GM18951 (cell line): Measurements from ENCODE around the gene KLF12.

Source experiments
- POLR2A ChIP-seq: IDR thresholded peaks from 4 replicates; pipeline ENCODE4 v1.6.1; 2011; ENCODE audit warnings: mild to moderate bottlenecking; ENCODE audit not compliant: insufficient read length, insufficient read depth; ENCODE audit errors: extremely low read depth
- in situ Hi-C: fragments of 300-500 bp; cut with MboI; formaldehyde crosslinking; loops from one replicate; pipeline ENCODE4 v1.12.0; 2022; ENCODE audit warnings: low sequenced_read_pairs, mixed read lengths, inconsistent platforms; ENCODE audit not compliant: unreplicated experiment

KLF12 gene

DNA sequence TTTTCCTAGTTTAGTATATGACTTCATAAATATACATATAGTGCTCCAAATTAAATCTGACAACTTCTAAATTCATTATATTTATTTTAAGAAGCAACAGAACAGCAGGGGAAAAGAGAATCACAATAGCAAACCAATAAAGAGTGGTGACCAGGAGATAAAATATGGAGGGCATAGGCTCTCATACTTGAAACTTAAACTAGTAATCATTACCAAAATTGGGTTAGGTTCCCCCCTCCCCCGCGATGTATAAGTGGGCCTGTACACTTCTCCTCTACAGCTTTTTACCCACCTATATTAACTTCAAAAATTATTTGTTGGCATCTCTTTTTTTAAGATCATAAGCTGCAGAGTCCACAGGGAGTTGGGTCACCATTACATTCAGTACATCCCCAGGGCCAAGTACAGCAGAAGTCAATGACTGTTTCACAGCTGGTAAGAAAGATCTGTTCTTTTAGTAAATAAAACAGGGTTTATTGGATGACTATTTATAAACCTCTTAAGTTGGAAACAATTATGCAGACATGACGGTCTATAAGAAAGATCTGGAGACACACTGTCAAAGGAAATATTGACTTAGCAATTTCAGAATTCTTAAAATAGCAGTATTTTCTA, 29.4 kb downstream of the KLF12 start:
- TF ChIP-seq POLR2A = no peak
- in situ Hi-C loops = no loop called here

DNA sequence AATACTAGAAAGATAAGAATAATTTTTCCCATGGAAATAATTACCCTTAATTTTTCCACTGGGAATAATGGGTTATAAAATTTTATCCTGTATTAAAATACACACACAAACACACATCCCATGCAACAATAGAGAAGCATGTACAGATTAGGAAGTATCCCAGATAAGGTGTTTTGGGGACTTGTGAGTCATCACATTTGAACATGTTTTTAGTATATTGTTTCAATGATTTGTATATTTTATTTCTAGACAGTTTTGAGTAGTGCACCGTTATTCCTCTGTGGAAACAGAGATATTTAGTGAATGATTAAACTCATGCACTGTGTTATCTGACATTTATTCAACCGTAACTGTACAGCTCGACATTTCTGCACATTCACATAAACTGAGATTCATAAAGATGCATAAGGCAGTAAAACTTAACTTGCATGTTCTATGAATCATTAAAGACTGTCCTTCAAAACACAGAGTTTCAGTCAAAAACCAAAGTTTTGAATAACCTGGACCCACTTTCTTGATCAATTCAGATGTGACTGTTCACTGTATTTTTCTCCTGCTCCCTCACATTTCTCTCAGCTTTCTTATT, 30.1 kb downstream of the KLF12 start:
- TF ChIP-seq POLR2A = no peak
- in situ Hi-C loops = no loop called here

DNA sequence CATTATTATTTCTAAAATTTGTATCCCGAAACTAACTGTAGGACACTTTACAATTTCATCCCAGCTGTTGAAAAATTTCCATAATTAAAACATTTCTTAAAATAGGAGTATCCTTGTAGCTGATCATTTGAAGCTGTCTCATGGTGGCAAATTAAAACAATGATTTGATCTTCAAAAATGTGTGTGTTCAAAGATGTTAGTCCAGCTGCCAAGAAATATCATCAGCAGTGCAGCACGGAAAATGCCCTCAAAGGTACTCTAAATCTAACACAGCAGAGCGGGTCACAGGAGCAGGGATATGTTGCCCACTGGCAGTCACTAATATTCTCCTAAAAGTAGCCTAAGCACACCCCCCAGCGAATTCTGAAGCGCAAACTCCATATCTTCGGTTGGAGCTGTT, 31.0 kb downstream of the KLF12 start:
- in situ Hi-C loops = no loop called here
- TF ChIP-seq POLR2A = no peak

DNA sequence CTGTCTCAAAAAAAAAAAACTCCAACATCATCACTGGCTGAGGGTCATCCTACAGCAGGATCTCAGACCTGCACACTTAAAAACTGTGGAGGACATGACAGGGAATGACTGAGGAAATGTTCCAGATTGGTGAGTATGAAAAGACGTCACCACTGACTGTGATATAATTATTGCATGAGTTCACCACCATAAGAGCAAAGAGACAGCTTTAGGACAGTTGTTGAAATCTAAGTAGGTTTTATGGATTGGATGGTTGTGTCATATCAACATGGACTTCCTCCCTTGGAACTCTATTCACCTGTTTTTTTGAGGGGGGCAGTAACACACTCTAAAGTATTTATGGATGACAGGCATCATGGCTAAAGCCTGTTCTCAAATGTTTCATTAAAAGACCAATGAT, 31.5 kb downstream of the KLF12 start:
- in situ Hi-C loops = no loop called here
- TF ChIP-seq POLR2A = no peak

- in situ Hi-C loops = no loop called here
- TF ChIP-seq POLR2A = no peak
Measured at GRCh38 chr13:74101436-74101835, 32.8 kb downstream of the KLF12 start.

DNA sequence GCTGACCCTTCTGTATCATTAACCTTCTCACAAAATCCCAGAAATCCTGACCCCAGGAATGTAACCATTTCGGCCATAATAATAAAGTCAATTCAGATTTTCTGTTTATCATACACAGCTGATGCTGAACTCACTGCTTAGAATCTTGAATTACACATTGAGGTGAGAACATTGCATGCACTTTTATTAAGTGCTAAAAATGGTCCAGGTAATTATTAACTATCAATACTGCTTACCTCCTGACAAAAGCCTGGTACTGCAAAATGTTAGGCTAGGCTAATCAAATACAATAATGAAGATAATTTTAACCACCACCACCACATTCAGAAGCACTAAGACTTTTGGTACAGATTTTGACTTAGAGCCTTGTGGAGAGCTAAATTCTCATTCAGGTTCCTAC, 36.1 kb downstream of the KLF12 start:
- no peak for TF ChIP-seq POLR2A
- in situ Hi-C loops = no loop called here

GRCh38 chr13:74097116-74097515, 37.1 kb downstream of the KLF12 start:
- in situ Hi-C loops = no loop called here
- TF ChIP-seq POLR2A = no peak

- in situ Hi-C loops = no loop called here
- TF ChIP-seq POLR2A = no peak
Measured at GRCh38 chr13:74093691-74094090, 40.5 kb downstream of the KLF12 start.

DNA sequence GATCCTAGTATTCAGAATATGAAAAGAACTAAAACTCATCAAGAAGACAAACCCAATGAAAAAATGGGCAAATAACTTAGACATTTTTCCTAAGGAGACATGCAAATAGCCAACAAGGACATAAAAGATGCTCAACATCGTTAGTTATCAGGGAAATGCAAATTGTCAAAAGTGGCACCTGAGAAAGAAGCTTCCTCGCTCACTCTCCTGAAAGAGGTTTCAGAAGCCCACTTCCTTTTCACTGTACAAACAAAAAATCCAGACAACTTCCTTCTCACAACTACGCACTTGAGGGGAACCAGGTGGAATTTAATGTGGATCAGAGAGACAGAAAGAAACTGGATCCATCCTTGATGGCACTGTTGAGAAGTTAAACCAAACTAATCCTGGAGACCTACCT, 41.5 kb downstream of the KLF12 start:
- TF ChIP-seq POLR2A = no peak
- in situ Hi-C loops = no loop called here

DNA sequence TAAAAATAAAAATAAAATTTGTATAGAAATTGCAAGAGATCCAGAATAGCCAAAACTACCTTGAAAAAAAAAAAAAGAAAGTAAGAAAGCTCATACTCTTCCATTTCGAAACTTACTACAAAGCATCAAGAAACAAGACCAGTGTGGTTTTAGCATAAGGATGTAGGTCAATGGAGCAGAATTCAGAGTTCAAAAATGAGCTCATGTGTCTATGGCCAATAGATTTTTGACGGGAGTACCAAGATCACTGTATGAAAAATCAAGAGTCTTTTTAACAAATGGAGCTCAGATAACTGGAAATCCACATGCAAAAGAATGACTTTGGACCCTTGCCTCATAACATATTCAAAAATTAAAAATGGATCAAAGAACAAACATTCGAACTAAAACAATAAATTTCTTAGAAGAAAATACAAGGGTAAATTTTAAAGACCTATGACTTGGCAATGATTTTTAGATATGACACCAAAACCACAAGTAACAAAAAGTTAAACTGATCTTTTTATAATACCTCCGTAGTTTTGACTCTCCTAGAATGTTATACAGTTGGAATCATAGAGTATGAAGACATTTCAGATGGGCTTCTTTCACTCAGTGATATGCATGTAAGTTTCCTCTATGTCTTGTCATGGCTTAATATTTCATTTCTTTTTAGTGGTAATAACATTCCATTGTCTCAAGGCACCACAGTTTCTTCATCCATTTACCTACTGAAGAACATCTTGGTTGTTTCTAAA, 43.2 kb downstream of the KLF12 start:
- TF ChIP-seq POLR2A = no peak
- in situ Hi-C loops = no loop called here

DNA sequence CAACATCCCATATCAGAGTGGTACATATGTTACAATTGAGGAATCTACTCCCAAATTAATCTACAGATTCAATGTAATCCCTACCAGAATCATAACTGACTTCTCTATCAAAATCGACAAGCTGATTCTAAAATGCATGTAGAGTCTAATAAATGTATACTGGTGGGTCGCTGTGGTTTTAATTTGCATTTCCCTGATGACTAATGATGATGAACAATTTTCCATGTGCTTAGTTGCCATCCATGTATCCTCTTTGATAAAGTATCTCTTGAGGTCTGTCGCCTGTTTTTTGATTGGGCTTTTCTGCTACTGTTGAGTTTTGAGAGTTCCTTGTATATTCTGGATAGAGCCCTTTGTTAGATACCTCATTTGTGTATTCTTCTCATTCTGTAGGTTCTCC, 43.8 kb downstream of the KLF12 start:
- in situ Hi-C loops = no loop called here
- no peak for TF ChIP-seq POLR2A

DNA sequence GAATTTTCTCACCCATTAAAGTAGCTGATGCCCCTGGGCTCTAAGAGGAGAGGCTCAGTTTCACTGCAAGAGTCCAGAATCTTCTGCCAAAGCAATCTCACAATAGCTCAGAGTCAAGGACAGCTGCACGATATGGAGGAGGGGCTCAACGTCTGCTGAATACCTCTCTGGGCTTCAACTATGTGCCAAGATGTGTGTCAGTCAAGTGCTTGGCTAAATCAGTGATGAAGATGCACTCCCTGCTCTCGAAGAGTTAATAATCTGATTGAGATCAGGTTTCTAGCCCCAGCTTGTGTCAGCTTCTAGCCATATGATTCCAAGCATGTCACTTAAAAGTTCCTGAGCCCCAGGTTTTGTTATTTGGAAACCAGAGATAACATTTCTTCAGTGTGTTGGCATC, 46.8 kb downstream of the KLF12 start:
- no peak for TF ChIP-seq POLR2A
- in situ Hi-C loops = no loop called here
